HuH-7.5 (cell line): Measurements from ENCODE around the gene SPINDOC.
"Not testable (repeated sequence)": the region's sequence is repeated elsewhere in the genome, so short reads cannot be mapped to it uniquely, and the experiment has no call there.

Experiments
- DNase-seq: peaks from one replicate; pipeline ENCODE4 v3.0.0; 2011; ENCODE audit warnings: low spot score

The SPINDOC gene

DNA sequence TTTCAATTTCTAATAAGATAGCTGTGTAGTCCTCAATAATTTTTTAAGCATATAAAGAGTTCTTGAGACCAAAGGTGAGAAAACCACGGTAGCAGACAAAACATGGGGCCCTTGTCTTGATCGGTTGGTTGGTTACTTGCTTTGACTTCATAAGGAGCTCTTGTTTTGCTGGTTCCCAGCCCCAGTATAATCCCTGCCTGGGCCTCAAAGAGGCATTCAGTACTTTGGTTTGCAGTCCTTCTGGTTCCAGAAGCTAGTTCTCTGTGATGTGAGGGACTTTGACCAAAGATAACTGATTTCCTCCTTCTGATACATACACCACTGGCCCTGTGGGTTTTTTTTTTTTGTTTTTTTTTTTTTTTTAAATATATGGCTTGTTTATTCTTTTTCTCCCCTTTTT lies 42.7 kb downstream of the SPINDOC start:
- DNase-seq, result no peak

DNA sequence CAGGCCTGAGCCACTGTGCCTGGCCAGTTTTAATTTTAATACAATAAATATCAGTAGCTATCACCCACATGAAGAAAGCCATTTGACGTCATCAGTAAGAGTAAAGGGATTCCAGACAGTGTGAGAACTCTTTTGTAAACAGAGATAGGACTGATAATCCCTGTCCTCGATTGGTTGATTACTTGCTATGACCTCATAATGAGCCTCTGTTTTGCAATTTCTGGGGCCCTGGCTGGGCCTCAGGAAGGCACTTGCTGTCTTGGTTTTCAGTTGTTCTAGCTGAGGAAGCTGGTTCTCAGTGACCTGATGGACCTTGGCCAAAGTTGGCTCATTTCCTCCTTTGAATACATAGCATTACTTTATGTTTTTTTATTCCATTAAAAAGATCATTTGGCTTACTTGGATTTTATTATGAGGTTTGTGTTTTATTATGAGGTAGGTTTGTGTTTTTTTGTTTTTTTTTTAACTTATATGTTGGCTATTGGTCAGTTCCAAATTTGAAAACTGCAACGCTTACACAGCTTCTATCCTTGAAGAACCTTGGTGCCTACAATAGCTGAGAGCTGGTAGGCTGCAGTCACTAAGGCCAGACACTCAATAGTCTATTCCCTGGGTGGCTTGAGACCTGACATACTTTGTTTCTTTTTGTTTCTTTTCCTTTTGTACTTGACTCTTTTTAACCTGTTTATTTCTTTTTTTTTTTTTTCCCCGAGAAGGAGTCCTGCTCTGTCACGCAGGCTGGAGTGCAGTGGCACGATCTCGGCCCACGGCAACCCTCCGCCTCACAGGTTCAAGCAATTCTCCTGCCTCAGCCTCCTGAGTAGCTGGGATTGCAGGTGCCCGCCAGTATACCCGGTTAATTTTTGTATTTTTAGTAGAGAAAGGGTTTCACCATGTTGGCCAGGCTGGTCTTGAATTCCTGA lies 45.6 kb downstream of the SPINDOC start:
- DNase-seq, result no peak

DNA sequence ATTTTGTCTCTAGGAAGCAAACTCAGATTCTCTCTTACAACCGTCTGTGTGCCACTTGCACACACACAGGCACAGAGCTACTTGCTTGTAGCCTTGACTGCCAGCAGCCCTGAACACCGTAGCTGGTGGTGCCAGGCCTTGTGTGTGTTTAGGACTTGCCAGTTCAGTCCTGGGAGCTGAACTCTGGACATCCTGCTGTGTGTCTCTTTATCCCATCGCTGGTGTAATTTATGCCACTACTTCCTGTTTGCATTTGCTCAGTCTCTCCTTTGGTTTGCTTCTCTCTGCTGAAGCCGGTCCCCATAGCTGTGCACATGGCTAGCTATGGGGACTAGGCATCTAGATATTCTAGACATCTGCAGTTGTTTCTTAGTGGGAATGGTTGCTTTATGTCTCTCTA lies 49.7 kb downstream of the SPINDOC start:
- no peak for DNase-seq

DNA sequence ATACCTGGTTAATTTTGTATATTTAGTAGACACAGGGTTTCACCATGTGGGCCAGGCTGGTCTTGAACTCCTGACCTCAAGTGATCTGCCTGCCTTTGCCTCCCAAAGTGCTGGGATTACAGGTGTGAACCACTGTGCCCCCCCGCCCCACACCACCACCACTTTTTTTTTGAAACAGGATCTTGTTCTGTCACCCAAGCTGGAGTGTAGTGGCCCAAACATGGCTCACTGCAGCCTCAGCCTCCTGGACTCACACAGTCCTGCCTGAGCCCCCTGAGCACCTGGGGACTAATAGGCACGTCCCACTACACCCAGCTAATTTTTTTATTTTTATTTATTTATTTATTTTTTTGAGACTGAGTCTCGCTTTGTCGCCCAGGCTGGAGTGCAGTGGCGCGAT lies 50.4 kb downstream of the SPINDOC start:
- DNase-seq, result not testable (repeated sequence)

DNA sequence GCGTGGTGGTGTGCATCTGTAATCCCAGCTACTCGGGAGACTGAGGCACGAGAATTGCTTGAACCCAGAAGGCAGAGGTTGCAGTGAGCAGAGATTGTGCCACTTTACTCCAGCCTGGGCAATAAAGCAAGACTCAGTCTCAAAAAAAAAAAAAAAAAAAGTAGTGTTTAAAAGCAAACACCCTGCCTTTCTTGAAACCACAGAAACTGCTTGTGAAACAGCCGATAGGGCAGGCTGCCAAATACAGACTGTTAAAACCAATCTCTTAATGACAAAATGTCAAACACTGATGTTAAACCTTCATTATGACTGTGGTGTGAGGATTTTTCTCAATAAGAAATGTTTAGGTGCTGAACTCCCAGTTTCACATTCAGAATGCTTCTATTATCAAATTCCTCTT lies 53.0 kb downstream of the SPINDOC start:
- DNase-seq, result no peak

DNA sequence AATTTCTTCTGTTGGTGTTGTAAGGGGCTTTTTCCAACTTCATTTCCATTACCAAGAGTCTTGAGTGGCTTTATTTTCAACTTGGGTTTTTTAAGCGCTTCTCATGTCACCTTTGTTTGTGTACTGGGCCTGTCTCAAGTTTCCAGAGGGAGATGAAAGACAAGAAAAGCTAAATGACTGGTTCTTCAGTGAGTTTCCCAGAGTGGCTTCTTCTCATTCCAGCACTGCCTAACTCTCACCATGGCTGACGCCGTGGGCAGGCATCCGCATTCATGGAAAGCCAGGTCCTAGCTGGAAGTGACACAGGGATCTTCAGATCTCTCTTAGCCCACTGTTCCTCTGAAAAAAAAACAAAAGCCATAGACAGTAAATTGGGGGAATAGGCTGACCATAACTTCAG lies 54.3 kb downstream of the SPINDOC start:
- no peak for DNase-seq

DNA sequence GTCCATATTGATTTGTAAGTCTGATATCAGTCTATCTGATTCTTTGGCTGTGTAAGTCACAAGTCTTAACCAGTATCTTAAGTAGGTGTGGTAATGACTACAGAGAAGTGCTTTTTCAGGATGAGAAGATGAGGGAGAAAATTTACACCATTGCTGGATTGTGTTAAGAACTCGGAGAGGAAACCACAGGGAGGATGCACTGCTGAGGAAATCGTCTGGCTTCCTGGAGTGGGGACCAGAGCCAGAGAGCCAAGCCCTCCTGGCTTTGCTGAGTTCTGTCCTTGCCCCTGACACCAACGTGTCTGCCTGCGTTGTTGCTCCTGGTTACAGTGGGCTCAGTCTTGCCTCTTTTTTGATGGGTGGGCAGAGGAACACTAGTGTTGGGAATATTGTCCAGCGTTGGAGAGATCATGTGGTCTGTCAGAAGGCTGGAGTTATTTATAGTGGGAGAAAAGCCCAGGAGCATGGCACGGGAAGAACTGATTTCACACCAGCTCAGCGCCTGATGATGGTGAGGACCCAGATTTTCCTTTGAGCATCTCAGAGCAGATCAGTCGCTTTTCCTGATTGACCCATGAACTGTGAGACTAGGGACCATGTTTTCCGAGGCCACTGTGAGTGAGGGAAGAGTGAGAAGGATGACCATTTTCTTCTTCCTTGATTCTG lies 55.3 kb downstream of the SPINDOC start:
- DNase-seq, result no peak

DNA sequence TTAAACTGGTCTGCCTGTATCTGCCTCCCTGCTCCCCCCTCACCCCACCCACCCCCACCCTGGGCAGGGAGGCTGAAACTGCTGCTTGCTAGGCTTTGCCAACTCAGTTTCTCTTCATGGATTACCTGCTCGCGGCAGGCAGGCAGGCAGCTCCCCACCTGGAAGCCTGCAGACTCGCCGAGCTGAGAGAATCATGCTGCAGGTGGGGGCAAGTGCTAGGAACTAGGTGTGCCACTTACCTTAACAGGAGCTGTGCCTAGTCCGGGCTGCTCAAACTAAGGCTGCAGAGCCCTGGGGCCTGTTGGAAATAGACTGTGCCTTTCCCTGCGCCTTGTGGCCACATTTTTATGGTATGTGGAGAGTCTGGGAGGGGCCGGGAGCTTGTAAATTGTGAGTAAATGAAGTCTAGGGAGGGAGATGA lies 55.9 kb downstream of the SPINDOC start:
- no peak for DNase-seq

DNA sequence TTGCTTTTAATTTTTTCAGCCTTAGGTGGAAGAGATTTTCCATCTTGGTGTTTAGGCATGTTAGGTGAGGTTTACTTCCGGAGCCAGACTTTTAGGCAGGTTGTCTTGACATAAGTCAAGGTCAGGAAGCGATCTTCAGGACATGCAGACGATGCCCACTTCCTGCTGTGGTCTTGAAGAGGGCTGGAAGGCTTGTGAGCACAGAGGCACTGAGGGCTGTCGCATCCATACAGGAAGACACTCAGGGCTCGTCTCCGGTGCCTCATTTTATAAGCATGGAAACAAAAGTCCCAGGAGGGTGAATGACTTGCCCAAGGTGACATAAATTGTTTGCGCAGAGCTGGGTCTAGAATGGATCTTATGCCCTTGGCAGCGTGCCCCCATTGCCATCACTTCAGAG lies 56.4 kb downstream of the SPINDOC start:
- DNase-seq, result no peak

DNA sequence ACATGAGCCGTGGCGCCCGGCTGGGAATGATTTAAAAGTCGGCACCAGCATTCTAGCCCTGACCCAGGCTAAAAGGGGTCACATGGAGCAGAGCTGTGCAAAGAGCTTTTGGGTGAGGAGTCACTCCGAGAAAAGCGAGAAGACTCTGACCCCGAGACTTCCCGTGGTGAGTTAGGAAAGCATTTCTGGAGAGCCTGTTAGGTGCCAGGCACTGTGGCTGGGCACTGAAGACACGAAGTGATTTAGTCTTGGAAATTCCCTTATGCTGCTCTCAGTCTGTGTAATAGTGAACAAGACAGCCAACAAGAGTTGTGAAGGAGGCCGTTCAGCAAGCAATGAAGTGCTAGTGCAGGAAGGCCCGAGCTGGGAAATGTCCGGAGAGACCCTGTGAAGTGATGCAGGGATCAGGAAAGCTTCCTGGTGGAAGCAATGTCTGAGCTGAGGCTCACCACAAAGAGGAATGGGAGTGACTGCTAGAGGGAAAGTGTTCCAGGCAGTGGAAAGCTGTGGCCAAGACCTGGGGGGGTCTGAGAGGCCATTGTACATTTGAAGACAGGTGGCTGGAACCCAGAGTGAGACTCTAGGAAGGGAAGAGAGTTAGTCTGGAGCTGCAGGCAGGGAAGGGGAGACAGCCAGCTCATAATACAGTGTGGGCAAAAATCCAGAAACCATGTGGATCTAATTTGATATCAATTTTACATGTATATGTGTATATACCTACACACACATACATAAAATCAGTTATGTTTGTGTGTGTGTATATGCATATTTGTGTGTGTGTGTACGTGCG lies 57.3 kb downstream of the SPINDOC start:
- no peak for DNase-seq

DNA sequence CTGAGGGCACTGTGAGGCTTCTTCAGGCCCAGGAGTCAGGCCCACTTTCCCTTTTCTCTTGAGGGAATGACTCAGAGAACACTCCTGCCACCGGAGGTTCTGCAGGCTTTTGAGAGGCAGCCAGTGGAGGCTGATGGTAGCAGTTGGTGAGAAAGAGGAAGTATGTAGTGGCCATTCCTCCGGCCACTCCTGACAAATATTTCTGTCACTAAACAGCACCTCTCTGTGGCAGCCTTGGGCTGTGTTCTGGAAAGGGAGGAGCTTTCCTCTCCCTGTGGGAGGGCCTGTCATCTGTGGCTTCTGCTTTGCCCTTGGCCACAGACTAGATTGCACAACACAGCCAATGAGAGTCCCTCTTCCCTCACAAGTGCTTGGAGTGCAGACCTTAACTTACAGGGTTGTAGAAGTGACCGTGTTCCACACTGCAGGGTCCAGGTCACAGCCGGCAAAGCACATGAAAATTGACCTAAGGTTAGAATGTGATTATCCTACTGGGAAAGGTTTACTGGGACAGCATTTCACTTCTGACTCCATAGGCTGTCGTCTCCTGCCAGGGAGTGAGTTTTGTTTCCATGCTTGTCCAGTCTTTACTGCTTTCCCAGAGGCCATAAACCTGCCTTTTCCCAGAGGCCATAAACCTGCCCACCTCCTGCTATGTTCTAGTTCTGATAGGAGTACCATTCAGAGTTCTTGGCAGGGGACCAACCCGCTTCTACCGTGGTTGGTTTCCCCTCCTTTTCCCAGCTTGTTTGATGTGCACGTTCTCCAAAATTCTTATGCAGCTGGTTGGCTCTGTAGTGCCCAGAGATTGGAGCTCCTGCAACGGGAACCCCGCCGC lies 58.9 kb downstream of the SPINDOC start:
- DNase-seq, result peak; percentile 64

DNA sequence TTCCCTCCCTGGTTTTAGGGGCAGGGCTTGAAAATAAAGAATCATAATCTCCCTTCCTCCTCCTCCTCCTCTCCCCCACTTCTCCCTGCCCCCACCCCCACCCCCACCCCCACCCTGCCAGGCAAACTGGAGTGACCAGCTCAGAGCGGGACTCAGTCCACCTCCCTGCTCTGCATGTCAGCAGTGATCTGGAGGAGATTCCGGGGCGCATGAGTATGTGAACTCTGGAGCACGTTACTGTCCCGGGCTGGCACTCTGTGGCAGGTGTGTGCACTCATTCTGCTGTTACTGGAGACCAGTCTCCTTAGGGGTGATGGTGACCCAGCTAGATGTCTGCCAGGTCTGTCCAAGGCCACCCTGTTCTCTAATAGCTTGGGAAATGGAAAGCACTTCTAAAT lies 59.5 kb downstream of the SPINDOC start:
- no peak for DNase-seq

DNA sequence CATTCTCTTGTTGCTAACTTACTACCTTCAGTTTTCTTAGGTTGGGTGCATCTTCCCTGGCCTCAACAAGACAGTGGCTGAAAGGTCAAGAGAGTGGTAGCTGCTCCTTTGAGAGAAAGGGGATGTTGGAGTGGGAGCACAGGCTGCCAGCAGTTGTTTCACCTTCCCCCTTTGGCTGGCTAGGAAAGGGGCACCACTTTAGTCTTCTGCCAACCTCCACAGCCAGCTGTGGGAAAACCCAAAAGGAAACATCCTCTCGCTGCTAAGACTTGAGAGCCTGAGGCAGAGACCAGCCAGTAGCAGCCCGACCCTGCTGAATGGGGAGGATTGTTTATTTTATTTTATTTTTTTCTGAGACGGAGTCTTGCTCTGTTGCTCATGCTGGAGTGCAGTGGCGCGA lies 60.1 kb downstream of the SPINDOC start:
- no peak for DNase-seq

DNA sequence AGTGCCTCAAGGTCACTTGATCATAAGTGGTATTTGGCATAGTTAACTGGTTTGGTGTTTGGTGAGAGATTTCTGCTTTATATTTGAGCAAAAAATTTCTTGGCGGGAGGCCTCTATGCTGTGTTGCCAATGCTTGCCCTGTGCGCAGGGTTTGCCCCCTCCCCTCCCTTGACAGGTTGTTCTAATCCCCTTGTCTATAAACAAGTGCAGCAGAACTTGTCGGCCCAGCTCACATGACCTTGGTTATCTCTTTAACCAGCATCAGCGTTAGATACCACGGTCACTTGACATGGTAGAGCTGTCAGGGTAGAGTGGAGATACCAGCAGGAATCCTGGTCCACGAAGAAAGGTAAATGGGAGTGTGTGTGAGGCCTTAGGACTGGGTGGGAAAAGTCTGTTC lies 61.3 kb downstream of the SPINDOC start:
- no peak for DNase-seq

DNA sequence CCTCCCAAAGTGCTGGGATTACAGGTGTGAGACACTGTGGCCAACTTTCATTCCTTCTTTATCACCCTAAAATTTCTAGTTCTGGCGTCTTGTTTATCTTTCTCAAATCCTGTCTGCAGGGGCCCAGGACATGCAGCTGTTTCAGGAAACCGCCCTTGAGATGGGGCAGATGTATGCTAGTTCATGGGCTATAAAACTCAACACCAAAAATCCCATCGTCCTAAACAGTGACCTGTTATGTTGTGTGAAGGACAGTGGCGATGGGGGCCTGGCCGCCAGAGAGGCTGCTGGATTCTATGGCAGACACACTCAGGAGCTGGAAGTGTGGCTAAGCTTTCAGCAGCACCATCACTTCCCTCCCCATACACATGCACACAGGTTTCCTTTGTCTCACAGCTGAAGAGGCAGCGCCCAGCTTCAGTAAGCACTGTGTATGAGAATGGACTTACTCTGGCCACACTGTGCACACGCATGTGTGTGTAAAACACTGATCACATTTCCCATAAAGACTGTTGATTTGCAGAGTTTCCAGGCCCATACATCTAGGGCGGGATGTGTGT lies 62.3 kb downstream of the SPINDOC start:
- DNase-seq, result no peak

DNA sequence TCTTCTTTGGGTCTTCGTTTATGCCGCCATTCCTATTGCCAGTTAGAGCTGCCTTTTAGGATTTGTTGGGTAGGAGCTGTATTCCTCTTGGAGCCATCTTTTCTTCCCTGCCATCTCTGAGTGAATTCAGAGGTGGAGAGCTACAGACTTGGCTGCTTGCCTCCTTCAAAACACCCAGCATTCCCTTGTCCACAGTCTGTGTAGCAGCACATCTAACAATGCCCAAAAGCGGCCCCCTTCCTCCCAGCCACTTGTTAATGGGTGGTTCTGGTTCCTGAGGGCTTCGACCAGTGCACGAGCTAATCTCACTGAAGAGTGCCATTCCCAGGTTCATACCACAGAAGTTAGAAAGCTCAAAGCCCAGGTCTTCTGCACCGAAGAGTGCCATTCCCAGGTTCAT lies 63.4 kb downstream of the SPINDOC start:
- DNase-seq, result no peak
